Kidney epithelial cell (primary cell): ENCODE measurements around the gene FBLL1. TPM values are rescaled to one million over a fixed set of nuclear protein-coding genes. Genes with fewer than 3 reads are reported as not detected.

Experiments used
- DNase-seq: peaks from one replicate; pipeline ENCODE4 v3.0.0-alpha.2; 2010; ENCODE audit warnings: low read depth
- H3K27me3 ChIP-seq: 2 replicates; pipeline ENCODE4 v1.6.0; 2011; ENCODE audit warnings: low read length; ENCODE audit not compliant: control insufficient read depth, insufficient read depth
- H3K36me3 ChIP-seq: 2 replicates; pipeline ENCODE4 v1.5.1; 2011; ENCODE audit warnings: low read length; ENCODE audit not compliant: control insufficient read depth, insufficient read depth
- H3K4me3 ChIP-seq: 2 replicates; pipeline ENCODE4 v1.5.1; 2011; ENCODE audit warnings: low read depth, mild to moderate bottlenecking, control low read depth, low read length
- CTCF ChIP-seq: IDR thresholded peaks from 2 replicates; pipeline ENCODE4 v1.5.1; 2011; ENCODE audit warnings: mild to moderate bottlenecking, moderate library complexity, low read length, control low read depth, inconsistent platforms; ENCODE audit not compliant: insufficient read depth, poor library complexity, severe bottlenecking
- total RNA-seq: library from RNA; depleted of rRNA; stranded (reverse); fragments of >200 nt; gene quantifications from 2 replicates; pipeline ENCODE4 v1.2.3, GENCODE V29; 2015

Gene FBLL1
- 0.84 and 1.0 TPM in 2 replicates for total RNA-seq

GRCh38 chr5:168528521-168529373 is at the start of gene FBLL1:
Gene FBLL1 (plus strand): TSS chr5:168529305. CDS start chr5:168529505, 200 bp downstream.
- TF ChIP-seq CTCF, result no peak
- Histone ChIP-seq H3K4me3 (peak within 1 kb of the TSS; percentile 33), H3K36me3 (no peaks in the 10 kb centered on the region), H3K27me3 (peaks cover 20% of the 10 kb centered on the region)
- DNase-seq, result no peak

GRCh38 chr5:168480601-168481000 is 48.5 kb upstream of the FBLL1 start:
- H3K36me3 ChIP-seq, result no peaks in the 10 kb centered on the region
- H3K4me3 ChIP-seq, result no peak overlapping the region
- no peaks in the 10 kb centered on the region for H3K27me3 ChIP-seq
- no peak for TF ChIP-seq CTCF
- DNase-seq, result no peak

- Histone ChIP-seq H3K27me3 (no peaks in the 10 kb centered on the region), H3K36me3 (no peaks in the 10 kb centered on the region), H3K4me3 (no peak overlapping the region)
- DNase-seq, result no peak
- no peak for TF ChIP-seq CTCF
Measured at GRCh38 chr5:168481330-168481788, 47.7 kb upstream of the FBLL1 start.

- H3K27me3 ChIP-seq, result no peaks in the 10 kb centered on the region
- no peak for TF ChIP-seq CTCF
- no peak for DNase-seq
- H3K36me3 ChIP-seq, result no peaks in the 10 kb centered on the region
- H3K4me3 ChIP-seq, result no peak overlapping the region
Measured at GRCh38 chr5:168482361-168482760, 46.7 kb upstream of the FBLL1 start.

- peak; percentile 68 for DNase-seq
- peaks cover 1% of the 10 kb centered on the region for H3K36me3 ChIP-seq
- peak; percentile 98 for TF ChIP-seq CTCF
- H3K27me3 ChIP-seq, result no peaks in the 10 kb centered on the region
- H3K4me3 ChIP-seq, result peak within 1 kb of the TSS; percentile 82
Measured at GRCh38 chr5:168486136-168486879, 42.8 kb upstream of the FBLL1 start, which contains the start of gene RARS1. Gene RARS1 (plus strand): TSS chr5:168486471. CDS start chr5:168486499, 28 bp downstream.
